ENCODE results near the gene GPATCH4.

GPATCH4 gene

DNA sequence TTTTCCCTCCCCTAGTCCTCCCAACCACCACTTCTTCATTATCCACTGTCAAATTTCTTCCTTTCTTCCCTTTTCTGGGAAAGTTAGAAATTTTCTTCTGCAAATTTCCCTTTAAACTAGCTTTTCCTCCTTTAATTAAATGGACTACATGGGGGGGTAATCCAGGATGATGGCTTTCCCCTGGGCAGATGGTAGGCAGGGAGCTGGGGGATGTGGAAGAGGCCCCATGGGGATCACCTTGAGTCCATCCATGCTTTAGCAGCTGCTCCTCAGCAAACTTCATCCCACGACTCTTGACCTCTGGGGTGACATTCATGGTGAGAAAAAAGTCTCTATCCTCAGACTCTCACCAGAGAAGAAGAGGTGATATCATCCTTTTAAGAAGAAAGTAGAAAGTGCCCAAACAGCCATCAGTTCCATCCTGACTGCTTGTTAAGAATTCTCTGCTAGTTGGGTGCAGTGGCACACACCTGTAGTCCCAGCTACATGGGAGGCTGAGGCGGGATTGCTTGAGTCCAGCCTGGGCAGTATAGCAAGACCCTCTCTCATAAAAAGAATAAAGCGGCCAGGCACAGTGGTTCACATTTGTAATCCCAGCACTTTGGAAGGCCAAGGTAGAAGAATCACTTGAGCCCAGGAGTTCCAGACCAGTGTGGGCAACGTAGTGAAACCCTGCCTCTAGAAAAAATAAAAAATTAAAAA, 2.4 kb downstream of the GPATCH4 start:
- Histone ChIP-seq H3K36me3 (ENCODE audit: control insufficient read depth in 2 of 2, insufficient read depth in 2 of 2, low read length in 2 of 2) (peaks cover 21 to 44% of the 10 kb centered on the region in 2 donors), H3K4me3 (ENCODE audit: low read length in 2 of 2) (no peak overlapping the region), H3K27me3 (ENCODE audit: control insufficient read depth in 2 of 2, insufficient read depth in 2 of 2, low read length in 2 of 2) (no peaks in the 10 kb centered on the region), H3K27ac (ENCODE audit: low read depth in 2 of 2, low read length in 2 of 2) (no peak overlapping the region), H3K9me3 (ENCODE audit: control insufficient read depth in 2 of 2, low read length in 2 of 2) (no peaks in the 10 kb centered on the region), H3K9ac (ENCODE audit: low read depth in 1 of 2, low read length in 2 of 2) (no peak overlapping the region), H3K4me1 (ENCODE audit: control insufficient read depth in 2 of 2, insufficient read depth in 2 of 2, low read length in 2 of 2) (peaks cover 8% of the 10 kb centered on the region in 2 donors)

DNA sequence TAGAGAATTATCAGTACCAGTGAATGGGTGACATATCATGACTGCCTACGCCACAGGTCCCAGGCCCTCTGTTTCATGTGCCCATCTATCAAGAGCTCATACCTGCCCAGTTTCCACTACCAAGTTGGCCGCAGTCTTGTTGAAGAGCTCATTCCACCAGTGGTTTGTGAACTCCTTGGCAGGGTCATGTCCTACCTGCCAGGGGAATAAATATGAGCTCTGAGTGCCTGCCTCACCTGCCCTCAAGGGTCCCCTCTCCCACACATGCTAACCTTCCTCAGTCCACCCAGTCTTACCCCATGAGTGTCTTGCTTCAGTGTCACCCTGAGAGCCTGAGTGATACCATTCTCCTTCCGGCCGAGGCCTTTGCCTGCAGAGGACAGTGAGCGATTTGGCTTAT, 3.2 kb downstream of the GPATCH4 start:
- no peak overlapping the region for H3K27ac ChIP-seq (ENCODE audit: low read depth in 2 of 2, low read length in 2 of 2)
- H3K4me3 ChIP-seq (ENCODE audit: low read length in 2 of 2) = no peak overlapping the region
- no peak overlapping the region for H3K9ac ChIP-seq (ENCODE audit: low read depth in 1 of 2, low read length in 2 of 2)

DNA sequence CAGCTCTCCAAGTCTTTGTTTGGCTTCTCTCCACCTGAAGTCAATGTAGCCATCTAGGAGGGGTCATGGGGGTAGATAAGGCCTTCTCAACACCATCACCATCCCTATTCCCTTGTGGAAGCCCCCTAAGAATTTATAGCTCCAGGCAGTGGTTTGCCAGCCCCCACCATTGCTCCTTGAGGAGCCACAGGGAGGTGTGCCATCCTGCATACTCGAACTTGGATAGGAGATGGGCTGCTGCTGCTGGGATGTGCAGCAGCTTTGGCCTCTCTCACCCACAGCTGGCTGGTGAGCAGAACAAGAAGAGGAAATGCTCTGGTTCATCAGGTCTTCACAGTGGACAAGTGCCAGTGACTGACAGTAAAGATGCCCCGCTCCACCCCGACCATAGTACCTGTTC, 4.9 kb downstream of the GPATCH4 start:
- Histone ChIP-seq H3K4me3 (ENCODE audit: low read length in 2 of 2) (no peak overlapping the region), H3K36me3 (ENCODE audit: control insufficient read depth in 2 of 2, insufficient read depth in 2 of 2, low read length in 2 of 2) (peaks cover 27 to 48% of the 10 kb centered on the region in 2 donors), H3K9me3 (ENCODE audit: control insufficient read depth in 2 of 2, low read length in 2 of 2) (no peaks in the 10 kb centered on the region), H3K27me3 (ENCODE audit: control insufficient read depth in 2 of 2, insufficient read depth in 2 of 2, low read length in 2 of 2) (no peaks in the 10 kb centered on the region), H3K27ac (ENCODE audit: low read depth in 2 of 2, low read length in 2 of 2) (no peak overlapping the region), H3K9ac (ENCODE audit: low read depth in 1 of 2, low read length in 2 of 2) (no peak overlapping the region), H3K4me1 (ENCODE audit: control insufficient read depth in 2 of 2, insufficient read depth in 2 of 2, low read length in 2 of 2) (peaks cover 9 to 11% of the 10 kb centered on the region in 2 donors)

More for the DNA sequence above, 3.2 kb downstream of the GPATCH4 start:
- Histone ChIP-seq H3K9me3 (ENCODE audit: control insufficient read depth in 2 of 2, low read length in 2 of 2) (no peaks in the 10 kb centered on the region), H3K27me3 (ENCODE audit: control insufficient read depth in 2 of 2, insufficient read depth in 2 of 2, low read length in 2 of 2) (no peaks in the 10 kb centered on the region), H3K36me3 (ENCODE audit: control insufficient read depth in 2 of 2, insufficient read depth in 2 of 2, low read length in 2 of 2) (peaks cover 26 to 46% of the 10 kb centered on the region in 2 donors), H3K4me1 (ENCODE audit: control insufficient read depth in 2 of 2, insufficient read depth in 2 of 2, low read length in 2 of 2) (peaks cover 8% of the 10 kb centered on the region in 2 donors)

DNA sequence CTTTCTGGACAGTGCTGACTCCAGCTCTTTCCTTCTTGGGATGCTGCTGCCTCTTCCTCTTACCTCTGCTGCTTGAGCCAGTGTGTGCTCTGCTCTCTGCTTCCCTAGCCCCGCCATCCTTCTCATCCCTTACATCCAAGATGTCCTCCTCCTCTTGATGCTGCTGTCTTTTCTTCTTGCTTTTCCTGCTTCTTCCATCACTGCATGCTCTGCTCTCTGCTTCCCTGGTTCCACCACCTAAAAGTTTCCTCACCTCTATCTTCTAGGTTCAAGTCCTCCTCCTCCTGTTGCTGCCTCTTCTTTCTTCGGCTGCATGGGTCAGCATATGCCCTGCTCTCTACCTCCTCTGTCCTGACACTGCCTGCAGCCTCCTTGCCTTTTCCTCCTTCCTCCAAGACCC, 6.3 kb downstream of the GPATCH4 start:
- peaks cover 11 to 12% of the 10 kb centered on the region in 2 donors for H3K4me1 ChIP-seq (ENCODE audit: control insufficient read depth in 2 of 2, insufficient read depth in 2 of 2, low read length in 2 of 2)
- no peaks in the 10 kb centered on the region for H3K9me3 ChIP-seq (ENCODE audit: control insufficient read depth in 2 of 2, low read length in 2 of 2)
- H3K4me3 ChIP-seq (ENCODE audit: low read length in 2 of 2) = no peak overlapping the region
- H3K27ac ChIP-seq (ENCODE audit: low read depth in 2 of 2, low read length in 2 of 2) = no peak overlapping the region
- no peak overlapping the region for H3K9ac ChIP-seq (ENCODE audit: low read depth in 1 of 2, low read length in 2 of 2)
- H3K36me3 ChIP-seq (ENCODE audit: control insufficient read depth in 2 of 2, insufficient read depth in 2 of 2, low read length in 2 of 2) = peaks cover 27 to 48% of the 10 kb centered on the region in 2 donors
- H3K27me3 ChIP-seq (ENCODE audit: control insufficient read depth in 2 of 2, insufficient read depth in 2 of 2, low read length in 2 of 2) = no peaks in the 10 kb centered on the region

DNA sequence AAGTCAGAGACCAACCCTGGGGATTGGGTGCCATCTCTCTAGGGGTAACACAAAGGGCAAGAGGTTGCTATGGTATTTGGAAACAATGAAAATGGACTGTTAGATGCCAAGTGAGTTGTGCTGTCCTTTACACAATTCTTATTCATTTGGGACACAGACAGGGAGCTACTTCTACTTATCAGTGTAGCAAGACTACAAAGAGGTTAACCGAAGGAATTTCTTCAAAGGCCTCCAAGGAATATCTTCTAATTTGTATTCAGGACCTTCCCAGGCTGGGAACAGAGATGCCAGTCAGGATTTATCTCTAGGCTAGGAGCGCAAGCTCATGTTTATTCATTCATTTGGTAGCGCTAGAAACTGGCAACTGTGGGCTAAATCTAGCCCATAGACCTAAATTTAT, 7.1 kb downstream of the GPATCH4 start:
- Histone ChIP-seq H3K4me3 (ENCODE audit: low read length in 2 of 2) (no peak overlapping the region), H3K27me3 (ENCODE audit: control insufficient read depth in 2 of 2, insufficient read depth in 2 of 2, low read length in 2 of 2) (no peaks in the 10 kb centered on the region), H3K9me3 (ENCODE audit: control insufficient read depth in 2 of 2, low read length in 2 of 2) (no peaks in the 10 kb centered on the region), H3K4me1 (ENCODE audit: control insufficient read depth in 2 of 2, insufficient read depth in 2 of 2, low read length in 2 of 2) (peaks cover 11 to 12% of the 10 kb centered on the region in 2 donors), H3K36me3 (ENCODE audit: control insufficient read depth in 2 of 2, insufficient read depth in 2 of 2, low read length in 2 of 2) (peaks cover 27 to 48% of the 10 kb centered on the region in 2 donors), H3K9ac (ENCODE audit: low read depth in 1 of 2, low read length in 2 of 2) (no peak overlapping the region), H3K27ac (ENCODE audit: low read depth in 2 of 2, low read length in 2 of 2) (no peak overlapping the region)

DNA sequence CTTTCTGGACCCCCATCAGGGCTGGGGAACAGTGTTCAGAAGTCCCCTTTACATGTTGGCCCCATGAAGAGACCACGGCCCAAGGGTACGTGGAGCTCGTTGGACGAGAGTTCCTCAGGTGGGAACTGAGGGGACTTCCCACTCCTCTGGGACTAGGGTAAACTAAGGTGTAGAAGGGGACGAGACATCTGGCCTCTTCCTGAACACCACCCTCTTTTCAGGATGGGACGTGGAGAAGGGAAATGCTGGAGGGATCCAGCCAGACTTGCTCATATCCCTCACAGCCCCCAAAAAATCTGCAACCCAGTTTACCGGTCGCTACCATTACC, 7.7 kb downstream of the GPATCH4 start:
- Histone ChIP-seq H3K27ac (ENCODE audit: low read depth in 2 of 2, low read length in 2 of 2) (no peak overlapping the region), H3K27me3 (ENCODE audit: control insufficient read depth in 2 of 2, insufficient read depth in 2 of 2, low read length in 2 of 2) (no peaks in the 10 kb centered on the region), H3K9me3 (ENCODE audit: control insufficient read depth in 2 of 2, low read length in 2 of 2) (no peaks in the 10 kb centered on the region), H3K36me3 (ENCODE audit: control insufficient read depth in 2 of 2, insufficient read depth in 2 of 2, low read length in 2 of 2) (peaks cover 27 to 48% of the 10 kb centered on the region in 2 donors), H3K9ac (ENCODE audit: low read depth in 1 of 2, low read length in 2 of 2) (peak overlapping the region in 1 of 2 donors; percentile 14), H3K4me3 (ENCODE audit: low read length in 2 of 2) (no peak overlapping the region), H3K4me1 (ENCODE audit: control insufficient read depth in 2 of 2, insufficient read depth in 2 of 2, low read length in 2 of 2) (peaks cover 11 to 12% of the 10 kb centered on the region in 2 donors)

DNA sequence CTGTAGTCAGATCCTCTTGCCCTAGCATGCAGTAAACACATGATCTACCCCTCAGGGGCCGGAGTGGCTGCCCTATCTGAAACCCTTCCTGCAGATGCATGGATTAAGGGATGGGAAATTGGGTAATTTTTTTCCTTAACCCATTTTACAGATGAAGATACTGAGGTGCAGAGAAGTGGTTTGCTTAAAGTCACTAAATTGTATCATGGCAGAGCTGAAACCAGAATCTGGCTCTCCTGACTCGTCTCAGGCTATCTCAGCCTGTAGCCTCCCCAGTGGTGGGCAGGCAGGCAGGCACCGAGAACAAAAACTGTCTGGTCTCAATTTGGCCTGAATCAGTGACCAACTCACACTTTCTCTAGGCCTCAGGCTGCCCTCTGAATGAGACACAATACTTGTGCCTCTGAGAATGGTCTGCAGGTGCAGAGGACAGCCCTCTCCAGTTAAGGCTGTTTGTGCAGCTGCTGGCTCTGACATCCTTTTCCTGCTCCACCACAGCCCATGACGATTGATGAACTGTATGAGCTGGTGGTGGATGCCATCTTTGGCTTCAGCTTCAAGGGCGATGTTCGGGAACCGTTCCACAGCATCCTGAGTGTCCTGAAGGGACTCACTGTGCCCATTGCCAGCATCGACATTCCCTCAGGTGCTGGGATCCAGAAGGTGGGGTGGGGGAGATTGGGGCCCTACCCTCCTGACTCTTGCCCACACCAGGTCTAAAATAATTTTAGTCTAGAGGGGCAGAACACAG, 8.2 kb downstream of the GPATCH4 start:
- no peaks in the 10 kb centered on the region for H3K27me3 ChIP-seq (ENCODE audit: control insufficient read depth in 2 of 2, insufficient read depth in 2 of 2, low read length in 2 of 2)
- H3K4me1 ChIP-seq (ENCODE audit: control insufficient read depth in 2 of 2, insufficient read depth in 2 of 2, low read length in 2 of 2) = peaks cover 11 to 12% of the 10 kb centered on the region in 2 donors
- peak overlapping the region in 1 of 2 donors; percentile 14 for H3K9ac ChIP-seq (ENCODE audit: low read depth in 1 of 2, low read length in 2 of 2)
- H3K27ac ChIP-seq (ENCODE audit: low read depth in 2 of 2, low read length in 2 of 2) = no peak overlapping the region
- no peak overlapping the region for H3K4me3 ChIP-seq (ENCODE audit: low read length in 2 of 2)
- no peaks in the 10 kb centered on the region for H3K9me3 ChIP-seq (ENCODE audit: control insufficient read depth in 2 of 2, low read length in 2 of 2)
- H3K36me3 ChIP-seq (ENCODE audit: control insufficient read depth in 2 of 2, insufficient read depth in 2 of 2, low read length in 2 of 2) = peaks cover 23 to 44% of the 10 kb centered on the region in 2 donors

DNA sequence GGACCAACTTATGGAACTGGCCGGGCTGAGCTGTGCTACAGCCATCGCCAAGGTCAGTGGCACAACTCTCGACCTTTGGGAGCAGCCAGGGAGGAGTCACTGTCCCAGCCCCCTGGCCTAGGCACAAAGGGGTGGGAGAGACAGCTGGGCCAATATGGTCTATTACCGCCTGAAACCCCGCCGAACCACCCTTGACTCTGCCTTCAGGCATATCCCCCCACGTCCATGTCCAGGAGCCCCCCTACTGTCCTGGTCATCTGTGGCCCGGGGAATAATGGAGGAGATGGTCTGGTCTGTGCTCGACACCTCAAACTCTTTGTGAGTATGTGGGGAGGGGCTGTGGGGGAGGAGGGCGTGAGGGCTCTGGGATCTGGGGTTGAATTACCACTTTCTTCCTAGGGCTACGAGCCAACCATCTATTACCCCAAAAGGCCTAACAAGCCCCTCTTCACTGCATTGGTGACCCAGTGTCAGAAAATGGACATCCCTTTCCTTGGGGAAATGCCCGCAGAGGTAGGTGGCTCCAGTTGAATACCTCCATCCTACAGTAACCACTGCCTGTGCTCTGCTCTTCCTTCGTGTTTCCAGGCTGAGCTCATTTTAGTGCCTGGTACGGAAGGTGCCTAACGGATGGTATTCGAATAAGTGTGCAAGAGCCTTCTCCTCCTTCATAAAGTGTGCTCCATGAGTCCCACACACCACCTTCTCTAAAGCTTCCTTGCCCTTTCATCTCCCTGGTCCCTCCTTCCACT, 8.9 kb downstream of the GPATCH4 start:
- no peaks in the 10 kb centered on the region for H3K27me3 ChIP-seq (ENCODE audit: control insufficient read depth in 2 of 2, insufficient read depth in 2 of 2, low read length in 2 of 2)
- peak overlapping the region; percentile 79 to 86 for H3K9ac ChIP-seq (ENCODE audit: low read depth in 1 of 2, low read length in 2 of 2)
- peak overlapping the region; percentile 81 to 88 for H3K27ac ChIP-seq (ENCODE audit: low read depth in 2 of 2, low read length in 2 of 2)
- H3K36me3 ChIP-seq (ENCODE audit: control insufficient read depth in 2 of 2, insufficient read depth in 2 of 2, low read length in 2 of 2) = peaks cover 16 to 37% of the 10 kb centered on the region in 2 donors
- H3K4me3 ChIP-seq (ENCODE audit: low read length in 2 of 2) = peak overlapping the region; percentile 66 to 81
- H3K9me3 ChIP-seq (ENCODE audit: control insufficient read depth in 2 of 2, low read length in 2 of 2) = no peaks in the 10 kb centered on the region
- peaks cover 11 to 12% of the 10 kb centered on the region in 2 donors for H3K4me1 ChIP-seq (ENCODE audit: control insufficient read depth in 2 of 2, insufficient read depth in 2 of 2, low read length in 2 of 2)

DNA sequence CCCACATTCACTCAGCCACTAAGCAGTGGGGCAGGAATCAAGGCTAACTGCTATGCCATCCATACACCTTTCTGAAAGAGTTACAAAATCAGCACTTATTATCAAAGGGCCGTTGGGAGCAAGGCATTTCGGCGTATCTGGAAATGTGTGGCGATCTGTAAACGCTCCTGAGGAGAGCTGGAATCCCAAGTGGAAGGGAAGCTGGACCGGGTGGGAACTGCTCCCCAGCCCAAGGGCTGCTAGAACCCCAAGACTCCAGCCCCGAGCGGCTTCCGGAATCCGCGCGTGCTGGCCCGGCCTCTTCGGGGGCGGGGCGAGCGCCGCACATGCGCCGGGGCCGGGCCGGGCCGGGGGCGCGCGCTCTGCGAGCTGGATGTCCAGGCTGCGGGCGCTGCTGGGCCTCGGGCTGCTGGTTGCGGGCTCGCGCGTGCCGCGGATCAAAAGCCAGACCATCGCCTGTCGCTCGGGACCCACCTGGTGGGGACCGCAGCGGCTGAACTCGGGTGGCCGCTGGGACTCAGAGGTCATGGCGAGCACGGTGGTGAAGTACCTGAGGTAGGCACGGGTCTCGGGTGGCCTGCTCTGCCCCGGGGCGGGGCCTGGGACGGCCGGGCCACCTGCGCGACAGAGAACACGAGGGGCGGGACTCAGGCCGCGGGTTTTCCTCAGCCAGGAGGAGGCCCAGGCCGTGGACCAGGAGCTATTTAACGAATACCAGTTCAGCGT, 9.7 kb downstream of the GPATCH4 start, which contains the start of gene NAXE:
Gene NAXE (plus strand): TSS at position 345 of the 726 bp plus-strand sequence. CDS start 29 bp downstream, at position 374.
- H3K4me3 ChIP-seq (ENCODE audit: low read length in 2 of 2) = peak within 1 kb of the TSS; percentile 66 to 96
- H3K9ac ChIP-seq (ENCODE audit: low read depth in 1 of 2, low read length in 2 of 2) = peak within 1 kb of the TSS; percentile 79 to 96
- H3K27me3 ChIP-seq (ENCODE audit: control insufficient read depth in 2 of 2, insufficient read depth in 2 of 2, low read length in 2 of 2) = no peaks in the 10 kb centered on the region
- H3K36me3 ChIP-seq (ENCODE audit: control insufficient read depth in 2 of 2, insufficient read depth in 2 of 2, low read length in 2 of 2) = peaks cover 12 to 30% of the 10 kb centered on the region in 2 donors
- H3K4me1 ChIP-seq (ENCODE audit: control insufficient read depth in 2 of 2, insufficient read depth in 2 of 2, low read length in 2 of 2) = peaks cover 11 to 12% of the 10 kb centered on the region in 2 donors
- H3K9me3 ChIP-seq (ENCODE audit: control insufficient read depth in 2 of 2, low read length in 2 of 2) = no peaks in the 10 kb centered on the region
- H3K27ac ChIP-seq (ENCODE audit: low read depth in 2 of 2, low read length in 2 of 2) = peak within 1 kb of the TSS; percentile 81 to 88
